IgD-negative memory B cell (primary cell): Measurements from ENCODE around the gene TLL2. TPM values are rescaled to one million over a fixed set of nuclear protein-coding genes. Genes with fewer than 3 reads are reported as not detected.

Experiments
- polyA plus RNA-seq: library from polyadenylated mRNA; unstranded; fragments of 300-500 nt; fragmentation: Illumina TruSeq; gene quantifications from one replicate; pipeline ENCODE4 v1.2.3, GENCODE V29; 2021

The TLL2 gene
- polyA plus RNA-seq, 1 donor from 2014 or later = 0.41 TPM

Other genes with a start within 250 kb of the TLL2 start
- 217 TPM for gene BLNK, start 242.4 kb downstream of the TLL2 start, polyA plus RNA-seq
- 0.10 TPM for gene DNTT, start 209.5 kb downstream of the TLL2 start, polyA plus RNA-seq
- not detected for gene OPALIN, start 154.9 kb downstream of the TLL2 start, polyA plus RNA-seq
- gene TM9SF3, start 73.1 kb upstream of the TLL2 start, polyA plus RNA-seq = 31.7 TPM
- 174 TPM for gene PIK3AP1, start 206.6 kb upstream of the TLL2 start, polyA plus RNA-seq